Measurements from ENCODE around the gene ATG4A.

ATG4A gene

DNA sequence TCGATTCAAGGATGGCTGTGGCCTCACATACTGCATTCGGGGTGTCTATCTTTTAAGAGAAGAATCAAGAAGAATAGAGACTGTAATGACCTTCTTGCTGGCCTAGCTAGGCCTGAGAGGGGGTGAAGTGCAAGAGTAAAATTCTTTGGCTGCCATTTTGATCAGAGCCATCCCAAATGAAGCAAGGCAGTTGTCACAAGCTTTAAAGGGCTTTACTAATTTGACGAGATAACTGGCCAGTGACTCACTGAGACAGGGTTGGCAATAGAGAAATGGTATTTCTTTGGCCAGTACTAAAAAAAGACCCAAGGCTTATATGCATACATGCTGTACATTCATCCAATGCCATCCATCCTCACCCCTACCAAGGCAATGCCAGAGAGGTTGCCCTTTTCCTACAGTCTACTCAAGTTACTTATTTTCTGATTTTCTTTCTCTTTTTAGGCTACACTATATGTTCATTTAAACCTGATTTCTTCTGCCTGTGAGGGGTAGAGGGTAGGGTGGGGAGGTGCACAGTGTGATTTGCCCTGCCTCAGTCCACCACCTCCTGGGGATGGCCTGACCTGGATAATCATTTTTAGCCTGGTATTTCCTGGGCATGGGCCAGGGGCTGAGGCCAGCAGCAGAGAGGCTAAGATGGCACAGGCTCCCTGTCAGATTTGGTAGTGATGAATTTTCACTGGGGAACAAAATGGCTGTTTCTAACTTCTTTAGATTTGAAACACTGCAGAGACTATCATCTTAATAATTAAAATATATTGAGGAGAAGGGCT lies 32.2 kb downstream of the ATG4A start:
- no peak for FAIRE-seq

DNA sequence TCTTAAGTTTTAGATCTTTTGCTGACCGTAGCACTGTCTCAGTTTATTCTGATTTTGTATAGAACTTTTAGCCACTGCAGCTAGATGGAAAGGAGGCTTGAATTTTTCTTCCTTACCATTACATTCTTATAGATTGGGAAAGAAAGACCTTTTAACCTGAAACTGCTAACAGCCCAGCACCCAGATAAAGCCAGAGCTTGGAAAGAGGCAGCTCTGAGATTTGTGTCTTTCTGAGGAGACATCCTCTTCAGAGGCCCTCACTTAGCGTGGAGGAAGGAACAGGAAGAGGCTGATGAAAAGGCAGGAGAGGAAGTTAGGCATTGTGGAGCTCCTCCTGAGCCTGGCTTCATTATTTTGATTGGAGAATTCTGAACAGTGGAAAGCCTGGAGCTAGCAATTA lies 35.1 kb downstream of the ATG4A start:
- FAIRE-seq = no peak

DNA sequence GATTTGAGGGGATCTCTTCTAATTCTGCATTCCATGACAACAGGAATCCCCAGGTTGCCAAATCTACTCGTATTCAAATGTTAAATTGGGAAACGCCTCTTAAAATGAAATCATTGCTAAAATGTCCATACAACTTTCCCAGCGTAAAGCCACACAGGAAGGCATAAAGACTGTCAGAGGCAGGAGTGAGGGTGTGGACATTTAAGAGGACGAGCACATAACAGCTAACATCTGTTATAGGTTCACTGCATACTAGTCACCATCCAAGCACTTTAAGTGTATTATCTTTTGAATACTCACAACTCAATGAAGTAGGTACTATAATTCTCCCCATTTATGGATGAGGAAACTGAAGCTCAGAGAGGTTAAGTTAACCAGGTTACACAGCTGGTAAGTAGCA lies 35.6 kb downstream of the ATG4A start:
- FAIRE-seq = no peak

DNA sequence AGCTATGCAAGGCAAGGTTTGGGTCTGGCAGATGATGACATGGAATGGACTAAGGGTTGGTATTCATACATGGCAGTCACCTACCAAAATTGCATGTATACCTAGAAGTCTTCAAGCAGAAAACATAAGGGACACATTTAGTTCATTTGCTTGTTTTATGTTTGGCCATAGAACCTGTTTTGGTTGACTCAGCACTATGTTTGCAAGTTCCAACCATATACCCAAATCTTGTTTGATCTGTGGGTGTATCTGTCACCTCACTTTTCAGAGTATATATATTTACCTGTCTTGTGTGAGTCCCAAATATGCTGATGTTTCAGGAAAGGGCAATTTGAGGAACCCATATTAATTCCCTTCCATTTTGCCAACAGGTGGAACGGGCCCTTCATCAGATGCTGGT lies 39.3 kb downstream of the ATG4A start:
- FAIRE-seq = no peak

DNA sequence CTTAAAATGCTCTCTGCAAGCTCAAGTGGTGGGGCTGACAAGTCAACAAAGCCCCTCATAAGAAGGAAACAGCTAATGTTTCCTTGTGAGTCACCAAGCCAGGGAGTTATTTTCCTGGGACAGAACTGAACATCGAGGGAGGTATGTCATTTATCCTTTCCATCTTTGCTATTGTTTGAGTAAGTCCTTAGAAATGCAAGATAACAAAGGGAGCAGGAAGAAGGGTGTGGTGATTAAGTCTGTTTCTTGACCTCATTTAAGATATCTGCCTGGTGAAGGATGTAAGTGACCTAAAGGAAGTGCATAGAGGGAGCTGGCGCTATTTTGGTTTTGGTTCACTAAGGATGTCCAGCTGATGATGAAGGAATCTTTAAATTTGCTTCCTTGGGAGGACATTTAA lies 39.9 kb downstream of the ATG4A start:
- no peak for FAIRE-seq

DNA sequence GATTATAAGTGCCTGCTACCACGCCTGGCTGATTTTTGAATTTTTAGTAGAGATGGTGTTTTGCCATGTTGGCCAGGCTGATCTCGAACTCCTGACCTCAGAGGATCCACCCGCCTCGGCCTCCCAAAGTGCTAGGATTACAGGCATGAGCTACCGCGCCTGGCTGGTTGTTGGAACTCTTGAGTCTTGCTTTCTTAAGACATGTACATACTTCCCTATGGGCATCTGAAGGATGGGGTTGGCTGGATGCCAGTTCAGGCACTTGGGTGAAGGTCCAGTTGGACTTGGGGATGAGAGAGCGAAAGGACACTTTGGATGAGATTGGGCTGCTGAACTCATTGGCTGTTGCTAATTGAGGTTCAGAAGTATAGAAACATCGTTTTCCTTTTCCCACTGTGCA lies 40.5 kb downstream of the ATG4A start:
- FAIRE-seq = no peak

DNA sequence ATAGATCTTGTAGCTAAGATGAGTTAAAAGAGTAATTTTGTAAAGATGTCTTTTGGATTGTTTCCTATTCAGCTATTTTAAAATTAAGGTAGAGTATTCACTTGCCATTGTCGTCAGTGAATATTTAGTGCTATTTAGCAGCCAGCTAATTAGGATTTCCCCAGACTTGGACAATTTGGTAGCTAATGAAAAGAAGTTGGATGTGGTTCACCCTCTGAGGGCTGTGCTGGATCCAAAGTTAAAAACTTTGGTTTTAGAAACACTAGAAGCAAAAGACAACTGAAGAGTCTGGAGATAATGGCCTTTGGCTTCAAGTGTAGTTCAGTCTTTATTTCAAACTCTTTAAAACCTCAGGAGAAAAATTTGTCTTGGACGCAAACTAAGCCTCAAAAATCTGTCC lies 41.3 kb downstream of the ATG4A start:
- FAIRE-seq = no peak

DNA sequence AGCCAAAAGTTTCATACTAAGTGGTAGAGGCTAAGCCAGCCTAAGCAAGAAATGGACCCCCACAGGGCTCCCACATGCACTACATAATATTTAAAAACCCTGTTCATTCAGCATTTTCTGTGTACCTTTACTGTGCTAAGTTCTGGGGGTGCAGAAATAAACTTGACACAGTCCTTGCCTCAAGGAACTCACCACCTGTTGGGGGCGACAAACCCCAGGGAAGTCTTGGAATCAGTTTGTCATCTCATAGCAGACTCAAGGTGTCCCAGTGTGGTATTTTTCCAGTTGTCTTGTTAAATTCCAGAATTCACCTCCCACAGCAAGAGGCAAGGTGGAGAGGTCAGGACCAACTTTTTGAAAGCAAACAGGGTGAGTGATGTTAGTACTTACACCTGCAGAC lies 43.1 kb downstream of the ATG4A start:
- FAIRE-seq = no peak

DNA sequence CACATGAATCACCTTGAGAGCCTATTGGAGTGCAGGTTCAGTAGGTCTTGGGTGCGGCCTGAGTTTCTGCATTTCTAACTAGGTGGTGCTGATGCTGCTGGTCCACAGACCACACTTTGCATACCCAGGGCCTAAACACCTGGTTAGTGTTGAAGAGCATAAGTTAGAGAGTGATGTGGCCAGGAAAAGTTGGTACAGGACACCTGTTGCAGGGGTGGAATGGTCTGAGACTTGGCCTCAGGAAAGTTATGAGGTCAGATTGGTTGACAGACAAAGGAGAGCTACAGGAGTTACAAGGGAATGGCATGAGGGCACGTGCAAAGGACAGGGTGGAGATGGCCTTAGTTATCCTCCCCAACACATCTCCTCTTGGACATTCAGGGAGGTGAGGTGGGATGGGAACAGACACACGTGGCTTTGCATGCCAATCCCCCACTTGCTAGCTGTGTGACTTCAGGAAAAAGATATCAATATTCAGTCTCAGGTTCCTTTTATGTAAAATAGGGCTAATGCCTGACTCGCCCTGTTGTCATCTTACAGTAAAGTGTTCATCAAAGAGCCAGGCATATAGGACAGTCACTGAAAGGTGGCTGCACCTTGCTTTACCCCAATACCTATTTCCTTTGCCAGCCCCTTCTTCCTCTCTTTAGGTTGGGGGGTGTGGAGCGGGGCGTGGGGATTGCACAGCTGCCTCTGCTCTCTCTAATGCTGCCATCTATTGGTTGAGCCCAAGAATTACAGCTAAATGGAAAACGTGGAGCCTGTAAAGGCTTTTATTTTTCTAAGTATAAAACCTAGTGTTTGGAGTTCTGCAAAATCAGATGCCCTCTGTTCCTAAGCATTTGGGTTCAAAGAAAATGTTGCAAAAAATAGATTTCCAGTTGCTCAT lies 47.5 kb downstream of the ATG4A start:
- no peak for FAIRE-seq

DNA sequence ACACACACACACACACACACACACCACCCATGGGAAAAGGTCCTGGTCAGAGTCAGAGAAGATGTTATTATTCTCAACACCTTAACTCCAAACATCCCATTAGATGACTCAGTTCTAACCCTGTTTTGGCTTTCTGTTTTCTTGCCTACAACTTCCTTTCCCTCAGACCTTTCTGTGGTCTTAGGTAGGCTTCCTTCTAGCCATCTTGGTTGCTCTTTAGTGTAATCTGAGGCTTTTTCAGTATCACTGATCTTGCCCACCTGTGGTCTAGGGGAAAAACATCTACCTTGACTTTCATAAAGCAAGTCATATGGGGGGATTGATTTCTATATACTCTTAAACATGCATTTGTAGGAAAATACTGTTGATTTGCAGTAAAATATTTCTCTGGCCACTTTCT lies 56.9 kb downstream of the ATG4A start:
- FAIRE-seq = no peak

DNA sequence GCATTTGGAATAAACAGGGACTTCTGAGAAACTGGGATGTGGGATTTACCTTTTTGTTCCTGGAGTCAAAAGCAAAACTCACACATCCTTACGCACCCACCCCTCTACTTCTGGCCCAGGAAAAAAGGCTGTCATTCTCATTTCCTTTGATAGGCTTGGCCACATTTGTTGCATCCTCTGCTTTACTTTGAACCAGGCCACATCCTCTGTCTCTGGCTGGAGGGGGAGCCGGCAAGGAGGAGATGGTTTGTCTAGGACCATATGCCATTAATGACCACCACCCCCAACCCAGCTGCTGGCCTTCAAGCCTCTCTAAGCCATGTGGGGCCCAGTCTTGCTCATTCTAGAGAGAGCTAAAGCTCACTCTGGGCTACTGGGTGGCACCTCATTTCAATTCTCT lies 64.5 kb downstream of the ATG4A start:
- no peak for FAIRE-seq

DNA sequence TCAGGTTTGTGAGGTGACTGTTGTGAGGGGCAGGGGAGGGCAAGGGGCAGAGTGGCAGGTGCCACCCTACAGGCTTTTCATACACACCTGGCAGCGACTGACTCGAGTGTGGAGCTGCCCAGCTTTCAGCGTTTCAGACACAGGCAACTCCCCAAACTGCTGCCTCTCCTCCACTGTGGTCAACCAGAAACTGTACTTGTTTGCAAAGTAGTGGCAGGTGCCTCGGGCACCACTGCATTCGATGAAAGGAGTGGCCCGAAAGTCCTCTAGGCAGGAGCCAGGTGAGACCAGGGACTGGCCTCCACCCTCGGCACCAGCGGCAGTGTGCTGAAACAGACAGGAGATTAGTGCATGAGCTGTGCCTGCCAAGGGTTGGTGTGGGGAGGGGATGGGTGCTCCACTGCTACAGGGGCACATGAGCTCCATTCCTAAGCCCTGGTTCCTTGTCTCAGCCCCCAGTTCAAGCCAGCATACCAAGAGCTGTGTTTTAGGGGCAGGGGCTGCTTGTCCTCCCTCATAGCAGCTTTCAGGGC lies 65.4 kb downstream of the ATG4A start:
- no peak for FAIRE-seq

DNA sequence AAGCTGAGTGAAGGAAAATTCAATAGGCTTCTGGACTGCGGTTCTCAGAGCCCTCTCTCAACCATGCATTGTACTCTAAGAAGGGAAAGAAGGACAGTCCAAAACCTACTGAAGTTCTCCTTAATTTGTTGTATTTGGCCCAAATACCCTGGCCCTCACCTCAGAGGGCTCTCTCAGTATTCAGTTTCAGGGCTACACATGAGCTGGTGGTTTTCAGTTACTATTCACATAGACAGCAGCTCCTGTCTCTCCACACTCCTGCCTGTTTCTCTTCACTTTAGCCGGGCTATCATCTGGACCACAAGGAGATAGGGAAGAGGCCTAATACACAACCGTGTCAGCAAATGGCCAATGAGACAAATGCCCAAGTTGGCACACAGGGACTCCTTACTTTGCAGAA lies 66.0 kb downstream of the ATG4A start:
- no peak for FAIRE-seq

DNA sequence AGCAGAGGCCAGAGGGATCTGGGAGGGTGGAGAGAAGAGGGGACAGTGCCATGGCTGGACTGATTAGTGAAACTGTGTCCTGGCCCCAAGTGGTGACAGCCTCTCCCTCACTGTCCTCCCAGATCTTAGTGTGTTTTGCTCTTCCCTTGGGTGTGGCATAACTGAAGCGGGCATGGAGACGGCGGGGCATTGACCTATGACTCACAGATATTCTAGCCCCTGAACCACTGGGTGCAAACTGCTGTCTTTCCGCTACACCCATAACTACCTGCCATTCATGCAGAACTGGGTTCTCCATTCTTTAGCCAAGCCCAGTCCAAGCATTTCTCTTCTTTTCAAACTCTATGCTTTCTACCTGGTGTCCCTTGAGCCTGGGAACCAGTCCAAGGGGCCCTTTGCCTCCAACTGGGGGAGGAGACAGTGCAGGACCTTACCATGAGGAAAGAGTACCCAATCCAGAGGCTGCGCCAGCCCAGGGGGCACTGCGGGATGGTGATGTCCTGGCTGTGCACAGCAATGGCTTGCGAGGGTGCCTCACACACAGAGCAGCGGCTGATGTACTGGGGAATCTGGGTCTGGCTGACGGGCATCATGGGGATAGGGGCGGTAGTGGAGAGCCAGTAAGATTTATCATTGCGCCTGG lies 67.6 kb downstream of the ATG4A start:
- FAIRE-seq = no peak

DNA sequence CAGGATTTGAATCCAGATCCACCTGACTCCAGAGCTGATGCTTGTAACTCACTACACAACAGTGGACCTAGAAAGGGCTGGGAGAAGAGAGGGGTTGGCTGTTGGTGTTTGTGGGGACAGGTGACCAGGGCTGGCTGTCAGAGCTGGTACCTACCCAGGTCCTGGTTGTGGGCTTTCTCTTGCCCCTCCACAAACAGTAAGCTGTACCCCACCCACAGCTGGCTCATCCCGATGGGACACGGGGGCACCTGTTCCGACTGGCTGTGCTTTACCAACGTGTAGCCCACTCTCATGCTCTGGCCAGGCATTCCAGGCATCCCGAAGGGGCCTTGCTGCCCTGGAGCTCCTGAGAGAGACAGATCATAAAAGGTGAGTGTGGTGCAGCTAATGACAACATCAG lies 68.7 kb downstream of the ATG4A start:
- no peak for FAIRE-seq

DNA sequence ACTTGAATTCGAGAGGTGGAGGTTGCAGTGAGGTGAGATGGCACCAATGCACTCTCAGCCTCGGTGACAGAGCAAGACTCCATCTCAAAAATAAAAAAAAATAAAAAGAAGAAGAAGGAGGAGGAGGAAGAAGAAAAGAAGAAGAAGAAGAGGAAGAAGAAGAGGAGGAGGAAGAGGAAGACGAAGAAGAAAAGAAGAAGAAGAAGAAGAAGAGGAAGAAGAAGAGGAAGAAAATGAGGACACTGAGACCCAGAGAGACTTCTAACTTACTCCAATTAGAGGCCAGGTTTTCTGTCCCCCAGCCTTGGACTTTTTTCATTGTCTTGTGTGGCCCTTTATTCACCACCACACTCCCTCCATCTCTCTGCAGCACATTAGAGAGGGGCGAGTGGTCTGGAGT lies 70.7 kb downstream of the ATG4A start:
- no peak for FAIRE-seq

DNA sequence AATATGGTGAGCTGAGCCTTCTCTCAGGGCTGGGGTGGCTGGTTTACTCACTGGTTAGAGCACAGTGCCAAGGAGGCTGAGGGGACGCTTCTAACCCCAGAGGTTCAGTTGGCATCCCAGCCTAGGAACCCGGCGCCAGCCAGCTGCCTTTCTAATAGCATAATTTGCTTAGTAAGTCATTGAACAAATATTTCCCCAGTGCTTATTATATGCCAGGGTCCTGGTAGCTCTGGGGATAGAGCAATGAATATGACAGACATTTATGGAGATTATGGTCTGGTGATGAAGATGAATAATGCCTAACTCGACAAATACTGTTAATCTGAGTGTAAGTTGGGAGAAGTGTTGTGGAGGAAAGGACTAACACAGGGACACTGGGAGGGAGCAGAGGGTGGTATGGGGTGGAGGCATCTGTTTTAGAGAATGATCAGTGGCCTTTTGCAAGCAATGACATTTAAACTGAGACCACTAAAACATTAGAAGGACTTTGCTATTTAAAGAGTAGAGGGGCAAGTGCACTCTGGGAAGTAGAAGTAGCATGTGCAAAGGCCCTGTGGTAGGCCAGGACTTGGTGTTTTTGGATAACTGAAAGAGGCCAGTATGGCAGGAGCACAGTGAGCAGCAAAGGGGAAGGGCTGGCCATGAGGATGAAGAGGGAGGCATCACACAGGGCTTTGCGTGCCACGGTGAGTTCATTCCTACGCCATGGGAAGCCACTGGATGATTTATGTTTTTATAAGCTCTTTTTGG lies 71.9 kb downstream of the ATG4A start:
- FAIRE-seq = no peak

DNA sequence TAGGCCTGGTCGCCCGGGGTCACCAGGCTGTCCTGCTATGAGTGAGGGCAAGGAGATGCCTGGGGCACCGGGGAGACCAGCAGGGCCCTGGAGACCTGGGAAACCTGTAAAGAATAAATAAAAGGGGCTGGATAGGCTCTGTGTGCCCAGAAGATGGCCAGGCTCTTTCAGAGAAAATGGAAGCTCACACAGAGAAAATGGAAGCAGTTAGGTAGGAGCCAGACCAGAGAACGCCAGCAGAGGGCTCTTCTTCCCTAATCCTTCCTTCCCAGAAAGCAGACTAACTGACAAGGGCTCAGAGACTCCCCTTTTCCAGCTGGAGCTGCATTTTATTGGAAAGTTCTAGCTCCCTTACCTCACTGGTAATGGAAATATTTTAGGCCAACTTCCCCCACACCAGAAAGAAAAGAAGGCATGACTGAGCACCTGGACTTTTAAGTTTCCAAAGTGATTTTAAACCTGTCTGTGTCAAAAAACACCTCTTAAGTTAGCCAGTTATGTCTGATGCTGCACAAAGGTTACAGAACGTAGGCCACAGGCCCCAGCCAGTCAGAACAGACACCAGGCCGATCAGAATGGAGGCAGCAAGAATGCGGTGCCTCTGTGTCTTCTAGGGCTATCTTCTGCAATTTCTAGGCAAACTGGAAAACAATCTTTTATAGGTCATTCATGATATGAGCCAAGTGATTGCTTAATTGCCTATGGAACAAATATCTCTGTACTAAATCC lies 74.0 kb downstream of the ATG4A start:
- FAIRE-seq = no peak

DNA sequence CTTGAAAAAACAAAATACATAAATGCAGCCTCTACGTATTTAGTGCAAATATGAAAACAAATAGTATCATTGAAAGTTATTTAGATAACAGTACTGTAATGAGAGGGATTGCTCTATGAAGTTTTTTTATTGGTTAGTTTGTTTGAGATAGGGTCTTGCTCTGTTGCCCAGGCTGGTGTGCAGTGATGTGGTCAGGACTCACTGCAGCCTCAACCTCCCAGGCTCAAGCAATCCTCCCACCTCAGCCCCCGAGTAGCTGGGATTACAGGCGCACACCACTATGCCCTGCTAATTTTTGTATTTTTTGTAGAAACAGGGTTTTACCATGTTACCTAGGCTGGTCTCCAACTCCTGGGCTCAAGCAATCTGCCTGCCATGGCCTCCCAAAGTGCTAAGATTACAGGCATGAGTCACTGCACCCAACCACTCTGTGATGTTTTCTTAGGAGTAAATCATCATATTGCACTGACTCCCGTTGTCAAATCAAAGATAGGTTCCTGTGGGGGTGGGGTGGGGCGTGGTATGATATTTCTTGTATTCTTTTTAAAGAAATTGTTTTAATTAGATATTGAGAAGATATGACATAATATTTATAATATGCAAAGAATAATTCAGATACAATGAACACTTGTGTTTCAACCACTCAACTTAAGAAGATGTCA lies 75.8 kb downstream of the ATG4A start:
- no peak for FAIRE-seq

DNA sequence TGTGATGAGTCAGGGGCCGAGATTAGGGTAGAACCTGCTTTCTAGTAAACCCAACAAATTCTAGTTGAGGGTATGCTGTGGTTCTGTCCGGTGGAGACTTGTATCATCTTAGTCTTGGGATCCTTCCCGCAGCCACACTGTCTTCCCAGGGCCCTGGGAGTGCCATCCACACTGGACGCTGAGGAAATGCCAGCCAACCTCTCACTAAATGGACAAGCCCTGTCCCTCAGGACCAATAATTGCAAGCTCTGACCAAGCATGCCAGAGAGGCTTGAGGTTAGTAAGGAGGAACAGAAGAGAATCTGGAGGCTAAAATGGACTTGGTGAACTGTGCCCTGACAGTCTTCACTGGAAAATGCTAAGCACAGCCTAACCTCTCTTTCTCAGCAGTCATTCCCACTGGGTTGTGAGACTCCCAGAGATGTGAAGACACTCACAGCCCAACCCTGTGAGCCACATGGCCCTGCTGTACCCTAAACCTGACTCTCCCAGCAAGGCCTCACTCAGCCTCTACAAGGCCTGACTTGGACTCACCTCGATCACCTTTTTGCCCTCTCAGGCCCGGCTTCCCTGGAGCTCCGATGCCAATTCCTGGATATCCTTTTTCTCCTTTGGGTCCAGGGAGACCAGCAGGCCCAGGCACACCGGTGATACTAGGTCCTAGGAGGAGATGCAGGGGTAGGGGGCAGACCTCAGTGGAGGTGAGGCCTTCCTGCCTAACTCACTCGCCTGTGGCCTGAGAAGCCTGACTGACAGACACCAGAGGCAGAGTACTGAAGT lies 77.6 kb downstream of the ATG4A start:
- no peak for FAIRE-seq

DNA sequence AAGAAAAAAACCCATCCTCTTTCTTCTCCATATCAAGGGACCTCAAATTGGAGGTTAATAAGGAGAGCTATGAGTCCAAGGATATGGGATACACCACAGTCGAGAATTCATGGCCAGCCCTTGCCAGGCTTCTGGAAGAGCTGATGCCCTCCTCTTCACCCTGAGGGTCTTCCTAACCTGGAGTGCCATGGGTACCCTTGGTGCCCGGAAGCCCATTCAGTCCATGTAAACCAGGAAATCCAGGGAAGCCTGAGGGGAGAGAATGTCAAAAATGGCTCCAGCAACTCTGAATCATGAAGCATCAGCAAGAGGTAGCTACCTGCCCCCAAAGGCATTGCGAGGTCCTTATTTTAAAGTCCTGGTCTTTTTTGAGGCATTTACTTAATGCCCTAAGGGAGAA lies 78.2 kb downstream of the ATG4A start:
- no peak for FAIRE-seq

All from G401.6 (cell line).